H1 (cell line): ENCODE results near the gene CAMKMT.

Experiments
- CREB1 ChIP-seq: IDR thresholded peaks from 2 replicates; pipeline ENCODE4 v1.6.1; 2012; ENCODE audit warnings: inconsistent platforms
- CTCF ChIP-seq, 3 experiments: IDR thresholded peaks; 1 replicate in 2 of 3; 2 replicates in 1 of 3; pipeline versions ENCODE4 v1.5.1 to v1.6.1; 2011; ENCODE audit warnings: low read length in 3 of 3, mild to moderate bottlenecking in 3 of 3, inconsistent platforms in 2 of 3, low read depth in 1 of 3, moderate library complexity in 1 of 3; ENCODE audit not compliant: insufficient read depth in 1 of 3; ENCODE audit errors: control extremely low read depth in 1 of 3
- EZH2 ChIP-seq: fragments of 200-600 bp; sonication (generic); IDR thresholded peaks from 2 replicates; pipeline ENCODE4 v1.7.1; 2012; ENCODE audit warnings: low read depth, mild to moderate bottlenecking, moderate library complexity, low read length, inconsistent platforms; ENCODE audit not compliant: severe bottlenecking
- GABPA ChIP-seq: IDR thresholded peaks from 2 replicates; pipeline ENCODE4 v1.6.1; 2011; ENCODE audit warnings: mild to moderate bottlenecking, low read length, moderate library complexity, borderline replicate concordance; ENCODE audit not compliant: insufficient read depth
- JUN ChIP-seq: IDR thresholded peaks from 2 replicates; pipeline ENCODE4 v1.6.1; 2011; ENCODE audit warnings: low read depth, mild to moderate bottlenecking, improper control_type of control experiment, low read length
- SIX5 ChIP-seq: IDR thresholded peaks from 2 replicates; pipeline ENCODE4 v1.6.1; 2011; ENCODE audit warnings: mild to moderate bottlenecking, low read depth, low read length
- SUZ12 ChIP-seq: fragments of 200-600 bp; sonication (generic); IDR thresholded peaks from 2 replicates; pipeline ENCODE4 v1.6.1; 2012; ENCODE audit warnings: mild to moderate bottlenecking, inconsistent platforms, low read length, moderate library complexity, mixed read lengths

DNA sequence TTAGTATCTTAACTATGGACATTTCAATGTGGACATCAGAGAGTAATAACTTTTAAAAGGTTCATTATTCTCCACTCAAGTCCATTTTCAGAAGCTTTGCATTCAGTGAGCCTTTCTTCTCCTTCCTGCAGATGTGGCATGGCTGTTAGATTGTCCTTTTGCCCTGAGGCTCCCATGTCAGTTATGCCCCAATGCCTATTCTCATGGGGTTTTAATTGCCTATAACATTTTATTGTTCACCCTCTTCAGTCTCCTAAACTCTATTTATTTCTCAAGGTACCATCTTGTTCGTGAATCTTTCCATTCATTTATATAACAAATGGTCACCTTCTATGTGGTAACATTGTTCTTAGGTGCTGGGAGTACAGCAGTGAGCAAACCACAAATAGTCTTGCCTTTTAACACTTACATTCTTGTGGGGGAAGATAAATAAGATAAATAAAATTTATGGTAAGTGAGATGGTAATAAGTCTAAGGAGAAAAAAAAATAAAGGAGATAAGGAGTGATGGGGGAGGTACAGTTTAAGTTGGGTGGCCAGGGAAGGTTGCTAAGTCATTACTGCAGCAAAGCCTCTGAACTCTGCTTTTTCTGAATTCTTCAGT, 301.8 kb downstream of the CAMKMT start:
- TF ChIP-seq SUZ12: no peak
- no peak for TF ChIP-seq SIX5
- TF ChIP-seq CTCF (IDR thresholded peaks at IDR 0.05; ENCODE audit: control extremely low read depth in 1 of 3, insufficient read depth in 1 of 3, low read depth in 1 of 3, low read length in 3 of 3): no peak
- no peak for TF ChIP-seq CREB1
- no peak for TF ChIP-seq GABPA
- no peak for TF ChIP-seq JUN
- TF ChIP-seq EZH2: no peak
